SKM-1 treated with dmso at 0.1 percent for 144 hours (cell line): ENCODE data around the gene GIMAP8.
A peak's percentile ranks its signal among the peaks of the same experiment; 100 is the strongest.
"Not testable (repeated sequence)": the region's sequence is repeated elsewhere in the genome, so short reads cannot be mapped to it uniquely, and the experiment has no call there.

Experiments used
- DNase-seq: peaks from one replicate; lab custom pipeline; 2025; ENCODE audit not compliant: unreplicated experiment; lab: John Stamatoyannopoulos, UW

GIMAP8 gene

GRCh38 chr7:150463461-150463860, 13.0 kb downstream of the GIMAP8 start:
- no peak for DNase-seq

- no peak for DNase-seq
These were observed 14.5 kb downstream of the GIMAP8 start for GRCh38 chr7:150464962-150465361.

- no peak for DNase-seq
These were observed 15.0 kb downstream of the GIMAP8 start for GRCh38 chr7:150465414-150465813.

- DNase-seq: no peak
These were observed 16.0 kb downstream of the GIMAP8 start for GRCh38 chr7:150466477-150466876.

- no peak for DNase-seq
These were observed 17.8 kb downstream of the GIMAP8 start for GRCh38 chr7:150468241-150468640.

DNA sequence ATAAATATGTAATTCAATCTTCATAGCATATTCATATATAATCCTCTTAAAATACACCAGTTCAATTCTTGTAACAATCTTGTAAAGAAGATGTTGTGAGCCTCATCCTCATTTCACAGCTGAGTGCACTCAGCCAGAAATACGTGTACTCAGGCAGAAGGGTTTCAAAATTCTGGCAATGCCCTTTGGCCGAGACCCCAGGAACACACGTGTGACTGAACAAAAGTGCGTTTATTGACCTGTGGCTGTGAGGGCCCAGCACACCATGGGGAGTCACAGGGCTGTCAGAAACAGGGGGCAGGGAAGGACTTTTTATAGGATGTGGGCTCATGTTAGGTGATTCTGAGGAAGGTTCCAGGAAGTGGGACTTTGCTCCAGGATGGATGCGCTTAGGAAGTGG, 21.5 kb downstream of the GIMAP8 start:
- DNase-seq: no peak

DNA sequence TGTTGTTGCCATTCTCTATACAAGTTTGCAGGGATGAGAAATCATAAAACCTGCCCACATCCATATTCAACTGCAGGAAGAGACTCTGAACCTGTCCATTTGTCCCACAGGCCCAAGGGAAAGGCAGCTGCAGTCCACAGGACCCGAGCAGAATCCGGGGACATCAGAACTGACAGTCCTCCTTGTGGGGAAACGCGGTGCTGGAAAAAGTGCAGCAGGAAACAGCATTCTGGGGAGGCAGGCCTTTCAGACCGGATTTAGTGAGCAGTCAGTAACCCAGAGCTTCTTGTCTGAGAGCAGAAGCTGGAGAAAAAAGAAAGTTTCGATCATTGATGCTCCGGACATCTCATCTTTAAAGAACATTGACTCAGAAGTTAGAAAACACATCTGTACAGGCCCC, 23.5 kb downstream of the GIMAP8 start:
- no peak for DNase-seq

GRCh38 chr7:150476285-150476684, 25.9 kb downstream of the GIMAP8 start:
- DNase-seq: no peak

DNA sequence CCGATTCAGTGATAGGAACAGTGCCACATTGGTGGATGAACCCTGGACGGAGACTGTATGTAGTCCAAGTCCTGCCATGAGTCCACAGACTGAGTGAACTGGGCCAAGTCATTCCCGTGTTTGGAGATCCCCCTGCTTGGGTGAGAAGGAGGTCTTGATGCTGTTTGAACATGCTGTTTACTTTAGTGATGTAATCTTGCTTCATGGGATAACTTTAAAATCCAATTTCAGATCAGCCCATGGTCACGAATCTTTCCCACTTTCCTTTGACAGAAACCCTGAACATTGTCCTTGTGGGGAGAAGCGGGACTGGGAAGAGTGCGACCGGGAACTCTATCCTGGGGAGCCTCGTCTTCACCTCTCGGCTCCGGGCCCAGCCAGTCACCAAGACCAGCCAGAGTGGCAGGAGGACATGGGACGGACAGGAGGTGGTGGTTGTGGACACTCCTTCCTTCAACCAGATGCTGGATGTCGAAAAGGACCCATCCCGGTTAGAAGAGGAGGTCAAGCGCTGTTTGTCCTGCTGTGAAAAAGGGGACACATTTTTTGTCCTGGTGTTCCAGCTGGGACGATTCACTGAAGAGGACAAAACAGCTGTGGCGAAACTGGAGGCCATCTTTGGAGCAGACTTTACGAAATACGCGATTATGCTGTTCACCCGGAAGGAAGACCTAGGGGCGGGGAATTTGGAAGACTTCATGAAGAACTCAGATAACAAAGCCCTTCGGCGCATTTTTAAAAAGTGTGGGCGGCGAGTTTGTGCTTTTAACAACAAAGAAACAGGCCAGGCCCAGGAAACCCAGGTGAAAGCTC, 26.6 kb downstream of the GIMAP8 start:
- DNase-seq: no peak

DNA sequence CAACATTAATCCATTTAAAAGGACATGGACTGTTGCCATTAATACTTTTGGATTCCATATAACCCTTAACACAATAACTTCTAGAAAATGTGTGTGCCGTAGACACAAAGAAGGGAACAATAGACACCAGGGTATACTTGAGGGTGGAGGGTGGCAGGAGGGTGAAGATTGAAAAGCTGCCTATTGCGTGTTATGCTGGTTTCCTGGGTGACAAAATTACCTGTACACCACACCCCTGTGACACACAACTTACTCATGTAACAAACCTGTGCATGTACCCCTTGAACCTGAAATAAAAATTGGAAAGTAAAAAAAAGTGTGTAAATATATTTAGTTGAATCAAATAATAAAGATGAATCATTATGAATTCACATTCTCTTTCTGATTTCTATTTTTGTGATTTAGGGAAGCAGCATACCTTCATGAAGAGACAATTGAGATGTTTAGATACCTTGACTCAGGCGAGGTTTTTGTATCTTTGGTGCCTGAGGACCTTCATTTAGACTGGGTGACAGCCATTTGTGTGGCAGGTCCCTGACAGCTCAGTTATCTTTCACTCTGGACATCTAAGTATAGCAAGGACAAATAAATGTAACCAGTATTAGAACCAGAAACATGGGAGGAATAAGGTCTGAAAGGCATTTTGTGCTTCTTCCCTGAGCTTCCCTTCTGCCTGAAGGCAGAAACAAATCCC, 28.7 kb downstream of the GIMAP8 start:
- DNase-seq: no peak

DNA sequence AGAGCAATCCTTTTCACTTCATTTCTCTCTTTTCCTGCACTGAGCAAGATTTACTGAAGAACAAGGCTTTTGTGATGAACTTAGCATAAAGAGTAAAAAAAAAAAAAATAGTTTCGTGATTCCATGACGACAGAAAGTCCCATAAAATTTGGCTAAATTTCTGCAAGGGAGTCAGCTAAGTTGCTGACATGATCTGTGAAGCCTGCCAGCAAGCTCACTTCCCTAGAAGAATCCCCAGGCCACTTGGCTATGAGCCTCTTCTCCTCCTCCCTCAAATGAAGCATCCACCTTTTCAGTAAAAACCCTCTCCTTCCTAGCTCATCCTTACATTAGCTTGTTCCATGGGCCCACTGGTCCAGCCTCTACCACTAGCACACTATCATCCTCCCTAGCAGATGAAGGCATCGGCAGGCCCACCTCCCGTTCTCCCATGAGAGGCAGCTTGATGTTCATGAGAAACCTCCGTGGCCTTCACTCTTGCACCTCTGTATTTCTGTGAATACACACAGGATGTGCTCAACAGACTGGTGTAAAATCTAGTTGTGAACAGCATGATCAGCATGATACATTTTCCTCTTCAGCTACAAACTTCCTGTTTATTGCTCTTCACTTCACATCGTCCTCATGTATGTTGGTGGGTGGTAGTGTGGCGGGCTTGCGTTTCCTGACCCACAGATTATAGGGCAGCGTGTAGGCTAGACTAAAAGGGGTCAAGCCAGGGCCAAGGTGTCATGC, 30.9 kb downstream of the GIMAP8 start:
- DNase-seq: no peak

- DNase-seq: no peak
These were observed 31.5 kb downstream of the GIMAP8 start for GRCh38 chr7:150481922-150482321.

DNA sequence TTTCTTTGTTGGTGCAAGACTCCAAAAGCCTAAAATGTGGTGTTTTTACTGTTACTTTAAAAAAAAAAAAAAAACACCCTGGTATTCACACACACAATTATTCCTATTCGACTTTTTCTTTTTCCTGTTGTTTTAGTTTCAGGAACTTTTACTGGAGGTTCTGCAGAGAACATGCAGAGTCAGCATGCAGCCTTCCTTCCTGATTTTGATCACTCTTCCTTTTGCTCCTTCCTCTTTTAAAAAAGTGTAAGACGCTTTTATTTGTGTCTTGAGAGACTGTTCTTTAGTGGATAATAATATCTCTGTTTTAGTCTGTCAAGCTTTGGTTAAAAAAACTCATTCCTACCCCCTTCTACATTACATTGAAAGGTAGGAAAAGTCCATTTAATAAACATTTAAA, 33.1 kb downstream of the GIMAP8 start:
- DNase-seq: not testable (repeated sequence)

GRCh38 chr7:150484071-150484470, 33.6 kb downstream of the GIMAP8 start:
- DNase-seq: not testable (repeated sequence)

GRCh38 chr7:150487625-150488024, 37.2 kb downstream of the GIMAP8 start:
- DNase-seq: no peak

GRCh38 chr7:150489782-150490181, 39.4 kb downstream of the GIMAP8 start:
- DNase-seq: peak; percentile 43

- DNase-seq: not testable (repeated sequence)
These were observed 43.0 kb downstream of the GIMAP8 start for GRCh38 chr7:150493442-150493841.

GRCh38 chr7:150502519-150502918, 52.1 kb downstream of the GIMAP8 start:
- DNase-seq: no peak

DNA sequence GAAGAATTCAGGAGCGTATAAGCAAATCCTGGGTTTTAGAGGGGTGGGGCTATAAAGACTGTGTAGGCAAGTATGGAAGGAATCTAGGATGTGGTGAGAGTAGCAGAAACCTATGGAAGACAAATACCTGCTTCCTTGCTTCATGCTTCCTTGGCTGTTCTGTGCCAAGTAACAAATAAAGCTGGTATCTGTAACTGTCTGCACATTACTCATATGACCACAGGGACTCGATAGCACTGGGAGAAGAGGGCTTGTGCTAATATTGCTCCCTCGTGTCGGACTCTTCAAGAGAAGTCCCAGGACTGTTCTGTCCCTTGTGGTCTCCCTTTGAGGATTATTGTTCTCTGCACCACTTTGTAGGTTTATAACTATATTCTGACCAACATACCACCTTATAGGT, 52.7 kb downstream of the GIMAP8 start:
- DNase-seq: no peak

- no peak for DNase-seq
These were observed 53.2 kb downstream of the GIMAP8 start for GRCh38 chr7:150503581-150503980.

DNA sequence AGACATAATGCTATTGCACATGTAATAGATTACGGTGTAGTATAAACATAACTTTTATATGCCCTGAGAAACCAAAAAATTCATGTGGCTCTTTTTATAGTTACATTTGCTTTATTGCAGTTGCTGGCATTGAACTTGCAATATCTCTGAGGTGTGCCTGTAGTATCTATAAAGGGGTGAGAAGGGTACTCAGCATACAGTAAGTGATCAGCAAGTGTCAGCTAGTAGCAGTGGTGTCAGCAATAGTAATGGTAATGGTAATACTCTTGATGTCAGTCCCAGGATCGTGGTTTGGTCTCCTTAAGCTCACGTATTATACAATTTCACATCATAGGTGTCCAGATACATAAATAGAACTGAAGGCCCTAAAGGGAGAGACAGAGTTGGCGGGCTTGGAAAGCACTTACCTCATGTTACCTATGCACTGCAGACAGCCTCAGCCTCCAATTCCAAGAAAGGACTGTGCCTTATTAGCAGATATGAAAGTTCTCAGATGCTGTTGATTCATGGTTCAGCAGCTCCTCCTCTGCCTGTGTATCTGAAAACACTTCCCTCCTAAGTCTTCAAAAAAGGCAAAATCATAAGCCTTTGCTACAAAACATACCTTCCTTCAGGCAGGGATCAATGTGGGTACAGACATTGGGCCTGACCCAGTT, 57.6 kb downstream of the GIMAP8 start:
- DNase-seq: no peak
